K562 (cell line): ENCODE results near the gene AMBP. TPM values are rescaled to one million over a fixed set of nuclear protein-coding genes. Genes with fewer than 3 reads are reported as not detected.

Source experiments
- BACH1 ChIP-seq: fragments of 200-800 bp; sonication (Bioruptor generic); IDR thresholded peaks from 2 replicates; pipeline ENCODE4 v1.6.1; 2016; ENCODE audit warnings: missing genetic modification characterization, missing compliant biosample characterization
- MCM3 ChIP-seq: fragments of 450-650 bp; IDR thresholded peaks from 2 replicates; pipeline ENCODE4 v1.6.1; 2016
- MYBL2 ChIP-seq, 2 experiments: fragments of 450-650 bp in 1 of 2; sonication (generic) in 1 of 2; formaldehyde crosslinking in 1 of 2; IDR thresholded peaks; 2 replicates each; pipeline versions ENCODE4 v1.6.1 to v1.8.1; 2017 to 2022; ENCODE audit warnings: borderline replicate concordance in 1 of 2, inconsistent platforms in 1 of 2, low read depth in 1 of 2, mild to moderate bottlenecking in 1 of 2, missing genetic modification reagents in 1 of 2, moderate library complexity in 1 of 2
- ZNF184 ChIP-seq: sonication (generic); formaldehyde crosslinking; IDR thresholded peaks from 2 replicates; pipeline ENCODE4 v1.5.0; 2020; ENCODE audit warnings: missing genetic modification reagents
- ZNF699 ChIP-seq: fragments of 250-450 bp; sonication (Bioruptor Pico); IDR thresholded peaks from 2 replicates; pipeline ENCODE4 v1.8.0; 2021; ENCODE audit warnings: mild to moderate bottlenecking, moderate library complexity; ENCODE audit not compliant: insufficient replicate concordance
- ZNF77 ChIP-seq: fragments of 250-450 bp; sonication (Bioruptor Pico); IDR thresholded peaks from 2 replicates; pipeline ENCODE4 v1.5.0; 2020
- polyA plus RNA-seq, 8 experiments: library from polyadenylated mRNA; depleted of rRNA in 4 of 8; stranded (reverse) in 5 of 8; unstranded in 3 of 8; fragments of >200 nt; fragmentation: Nextera tagmentation in 2 of 8; fragmentation: Illumina TruSeq in 1 of 8; extraction: Ambion mirVana in 2 of 8; extraction: Trizol in 1 of 8; gene quantifications; 2 replicates each; pipeline versions ENCODE4 v1.2.1 to v1.2.3, GENCODE V29; 2011 to 2014; ENCODE audit warnings: inconsistent platforms in 1 of 8, missing spikeins in 1 of 8
- total RNA-seq, 7 experiments: library from RNA; depleted of rRNA in 6 of 7; stranded (reverse); fragments of >200 nt in 6 of 7; fragmentation: Illumina TruSeq in 2 of 7; extraction: Trizol in 2 of 7; gene quantifications; 2 replicates each; pipeline versions ENCODE4 v1.2.1 to v1.2.3, GENCODE V29; 2011 to 2021; ENCODE audit warnings: low replicate concordance in 1 of 7
- TF ChIP-seq, protein P1 (sequence below): sonication (generic); formaldehyde crosslinking; IDR thresholded peaks from 2 replicates; pipeline ENCODE4 v1.8.0; 2022; ENCODE audit warnings: mild to moderate bottlenecking, missing genetic modification reagents

The AMBP gene
- total and polyA plus RNA-seq, 9 of the 15 experiments (the other 6 are each of a cell fraction or from before 2014, with no cell fraction given) = 1.3 TPM; not detected in 8

DNA sequence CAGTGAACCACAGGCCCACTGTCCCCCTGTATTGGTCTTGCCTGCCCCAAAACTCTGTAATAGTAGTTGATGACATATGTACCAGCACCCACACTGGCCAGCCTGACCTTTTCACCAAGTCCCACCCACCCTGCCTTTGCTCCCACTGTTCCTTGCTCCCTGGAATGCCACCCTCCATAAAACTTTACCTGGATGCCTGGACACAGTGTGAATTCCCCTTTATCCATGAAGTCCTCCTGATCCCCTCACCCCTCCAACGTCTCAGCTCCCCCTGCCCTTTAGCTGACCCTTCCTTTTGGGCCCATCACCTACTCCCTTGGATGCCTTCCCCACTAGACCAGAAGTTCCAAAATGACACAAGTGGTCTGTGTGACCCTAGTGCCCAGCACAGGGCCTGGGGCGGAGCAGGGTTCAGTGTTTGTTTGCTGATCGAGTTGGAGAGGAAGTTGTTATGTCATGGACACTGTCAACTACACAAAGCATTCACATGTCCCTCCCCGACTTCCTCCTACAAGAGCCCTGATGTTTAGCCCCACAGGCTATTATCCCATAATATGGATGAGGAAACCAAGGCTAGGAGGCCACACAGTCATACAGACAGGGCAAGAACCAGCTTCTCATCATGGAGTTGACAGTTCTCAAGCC is 16.1 kb downstream of the AMBP start (continued):
- TF ChIP-seq ZNF184 (CRISPR knock-in tag) = no peak
- no peak for TF ChIP-seq ZNF699 (CRISPR knock-in tag)
- no peak for TF ChIP-seq BACH1
- TF ChIP-seq MCM3 = no peak
- no peak for TF ChIP-seq ZNF77
- no peak for TF ChIP-seq MYBL2 (IDR thresholded peaks at IDR 0.05; ENCODE audit: low read depth)
- TF ChIP-seq MYBL2 (CRISPR knock-in tag; IDR thresholded peaks at IDR 0.05; ENCODE audit: borderline replicate concordance) = no peak
- TF ChIP-seq, protein P1, sequence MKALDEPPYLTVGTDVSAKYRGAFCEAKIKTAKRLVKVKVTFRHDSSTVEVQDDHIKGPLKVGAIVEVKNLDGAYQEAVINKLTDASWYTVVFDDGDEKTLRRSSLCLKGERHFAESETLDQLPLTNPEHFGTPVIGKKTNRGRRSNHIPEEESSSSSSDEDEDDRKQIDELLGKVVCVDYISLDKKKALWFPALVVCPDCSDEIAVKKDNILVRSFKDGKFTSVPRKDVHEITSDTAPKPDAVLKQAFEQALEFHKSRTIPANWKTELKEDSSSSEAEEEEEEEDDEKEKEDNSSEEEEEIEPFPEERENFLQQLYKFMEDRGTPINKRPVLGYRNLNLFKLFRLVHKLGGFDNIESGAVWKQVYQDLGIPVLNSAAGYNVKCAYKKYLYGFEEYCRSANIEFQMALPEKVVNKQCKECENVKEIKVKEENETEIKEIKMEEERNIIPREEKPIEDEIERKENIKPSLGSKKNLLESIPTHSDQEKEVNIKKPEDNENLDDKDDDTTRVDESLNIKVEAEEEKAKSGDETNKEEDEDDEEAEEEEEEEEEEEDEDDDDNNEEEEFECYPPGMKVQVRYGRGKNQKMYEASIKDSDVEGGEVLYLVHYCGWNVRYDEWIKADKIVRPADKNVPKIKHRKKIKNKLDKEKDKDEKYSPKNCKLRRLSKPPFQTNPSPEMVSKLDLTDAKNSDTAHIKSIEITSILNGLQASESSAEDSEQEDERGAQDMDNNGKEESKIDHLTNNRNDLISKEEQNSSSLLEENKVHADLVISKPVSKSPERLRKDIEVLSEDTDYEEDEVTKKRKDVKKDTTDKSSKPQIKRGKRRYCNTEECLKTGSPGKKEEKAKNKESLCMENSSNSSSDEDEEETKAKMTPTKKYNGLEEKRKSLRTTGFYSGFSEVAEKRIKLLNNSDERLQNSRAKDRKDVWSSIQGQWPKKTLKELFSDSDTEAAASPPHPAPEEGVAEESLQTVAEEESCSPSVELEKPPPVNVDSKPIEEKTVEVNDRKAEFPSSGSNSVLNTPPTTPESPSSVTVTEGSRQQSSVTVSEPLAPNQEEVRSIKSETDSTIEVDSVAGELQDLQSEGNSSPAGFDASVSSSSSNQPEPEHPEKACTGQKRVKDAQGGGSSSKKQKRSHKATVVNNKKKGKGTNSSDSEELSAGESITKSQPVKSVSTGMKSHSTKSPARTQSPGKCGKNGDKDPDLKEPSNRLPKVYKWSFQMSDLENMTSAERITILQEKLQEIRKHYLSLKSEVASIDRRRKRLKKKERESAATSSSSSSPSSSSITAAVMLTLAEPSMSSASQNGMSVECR (CRISPR knock-in tag) = no peak
